Spleen (tissue), 7 donors: ENCODE results near the gene GDPD2.

Source experiments
- CTCF ChIP-seq, 11 experiments: fragments of 200-600 bp in 7 of 11; fragments of 450-650 bp in 4 of 11; sonication (generic) in 4 of 11; IDR thresholded peaks in 8 of 11; conservative IDR thresholded peaks in 3 of 11; 1 replicate in 7 of 11; 2 replicates in 4 of 11; pipeline versions ENCODE4 v1.4.0 to v1.8.0; 2016 to 2021; ENCODE audit warnings: antibody characterized with exemption in 11 of 11, inconsistent platforms in 4 of 11, mild to moderate bottlenecking in 1 of 11
- POLR2AphosphoS5 ChIP-seq, 3 donors: sonication (generic); formaldehyde crosslinking; IDR thresholded peaks; one replicate each; pipeline ENCODE4 v1.5.1; 2017; ENCODE audit warnings: antibody characterized with exemption in 3 of 3
- donor health status: DM: no; HTN: no; CAD: no; lungs with moderate emphysema.
- donor health status: DM: no; HTN: no; CAD: no.
- donor health status: DM: no; HTN: no; CAD: no.

DNA sequence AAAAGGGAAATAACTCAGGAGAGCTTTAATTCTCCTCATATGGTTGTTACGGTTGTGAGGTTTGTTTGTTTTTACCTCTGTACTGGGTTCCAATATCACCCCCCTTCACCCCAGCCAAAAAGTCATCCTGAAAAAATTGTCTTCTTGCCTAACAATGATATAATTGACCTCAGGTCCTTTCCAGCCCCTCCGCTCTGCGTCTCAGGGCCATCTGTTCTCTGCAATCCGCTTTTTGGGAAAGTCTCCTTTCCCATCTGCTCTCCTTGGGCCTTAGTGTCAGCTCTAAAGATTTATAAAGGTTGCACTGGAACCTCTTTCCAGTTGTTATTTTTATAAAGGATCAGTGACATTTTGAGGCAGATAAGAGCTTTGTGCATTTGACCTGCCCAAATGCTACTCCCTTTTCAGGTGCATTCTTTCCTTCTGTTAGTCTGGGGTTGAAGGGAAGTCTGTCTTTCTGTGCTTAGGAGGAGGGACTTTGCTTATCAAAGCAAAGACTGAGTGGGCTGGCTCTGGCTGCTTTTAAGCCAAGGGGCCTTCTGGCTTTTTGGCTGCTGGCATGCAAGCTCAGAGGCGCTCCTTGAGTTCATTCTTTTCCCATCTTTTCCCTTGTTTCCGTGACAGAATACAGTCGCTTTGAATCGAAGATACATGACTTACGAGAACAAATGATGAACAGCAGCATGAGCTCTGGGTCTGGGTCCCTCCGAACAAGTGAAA, 55.6 kb downstream of the GDPD2 start:
- TF ChIP-seq POLR2AphosphoS5 (IDR thresholded peaks at IDR 0.05) (no peak), CTCF (IDR thresholded peaks at IDR 0.05 in 8 of 11, conservative IDR thresholded peaks at IDR 0.05 in 3 of 11) (no peak)
